D341Med (cell line): ENCODE measurements around the gene SGSM2.
"Not testable (repeated sequence)": the region's sequence is repeated elsewhere in the genome, so short reads cannot be mapped to it uniquely, and the experiment has no call there.

ENCODE experiments used
- DNase-seq: peaks from one replicate; pipeline ENCODE4 v3.0.0; 2012; ENCODE audit warnings: low spot score

The SGSM2 gene

GRCh38 chr17:2336852-2337543 is at the start of gene SGSM2:
Gene SGSM2, plus strand, starts transcription at chr17:2337501. Its CDS starts 188 bp downstream, at chr17:2337689.
- peak; percentile 90 for DNase-seq

GRCh38 chr17:2289878-2290478 is 47.3 kb upstream of the SGSM2 start:
- no peak for DNase-seq

- no peak for DNase-seq
Observed at GRCh38 chr17:2292100-2292499, 45.2 kb upstream of the SGSM2 start.

- DNase-seq = no peak
Observed at GRCh38 chr17:2295575-2295974, 41.7 kb upstream of the SGSM2 start.

- DNase-seq = no peak
Observed at GRCh38 chr17:2297023-2297422, 40.3 kb upstream of the SGSM2 start.

- no peak for DNase-seq
Observed at GRCh38 chr17:2299136-2299535, 38.2 kb upstream of the SGSM2 start.

GRCh38 chr17:2299756-2300155 is 37.5 kb upstream of the SGSM2 start:
- no peak for DNase-seq

GRCh38 chr17:2302778-2303203 is 34.5 kb upstream of the SGSM2 start:
- DNase-seq = no peak

GRCh38 chr17:2303204-2304188 is 33.8 kb upstream of the SGSM2 start, which contains the start of the genes SMG6 and SRR:
Gene SMG6, minus strand, starts transcription at chr17:2303785. Its CDS starts 65 bp downstream, at chr17:2303720.
Gene SRR, plus strand, starts transcription at chr17:2303950. Its CDS starts 11,611 bp downstream, at chr17:2315561.
- DNase-seq = peak; percentile 94

- DNase-seq = no peak
Observed at GRCh38 chr17:2304931-2305330, 32.4 kb upstream of the SGSM2 start.

GRCh38 chr17:2309338-2310154 is 27.8 kb upstream of the SGSM2 start:
- DNase-seq = no peak

GRCh38 chr17:2312736-2313135 is 24.6 kb upstream of the SGSM2 start:
- DNase-seq = no peak

GRCh38 chr17:2316916-2317205 is 20.4 kb upstream of the SGSM2 start:
- DNase-seq = not testable (repeated sequence)

GRCh38 chr17:2317796-2318195 is 19.5 kb upstream of the SGSM2 start:
- no peak for DNase-seq

- DNase-seq = no peak
Observed at GRCh38 chr17:2319051-2319450, 18.2 kb upstream of the SGSM2 start.

- no peak for DNase-seq
Observed at GRCh38 chr17:2321399-2321798, 15.9 kb upstream of the SGSM2 start.

GRCh38 chr17:2323629-2324314 is 13.5 kb upstream of the SGSM2 start:
- no peak for DNase-seq

GRCh38 chr17:2331303-2331702 is 6.0 kb upstream of the SGSM2 start:
- DNase-seq = no peak

- DNase-seq = no peak
Observed at GRCh38 chr17:2335726-2336214, 1.5 kb upstream of the SGSM2 start.

- DNase-seq = peak; percentile 92
Observed at GRCh38 chr17:2336215-2336851, 968 bp upstream of the SGSM2 start, which contains the start of gene TSR1. Gene TSR1, minus strand, starts transcription at chr17:2336457. Its CDS starts 30 bp downstream, at chr17:2336427.
